K562 (cell line): ENCODE measurements around the gene SLC35G3. TPM values are rescaled to one million over a fixed set of nuclear protein-coding genes. Genes with fewer than 3 reads are reported as not detected.

ENCODE experiments used
- ARID3A ChIP-seq: IDR thresholded peaks from 2 replicates; pipeline ENCODE4 v1.6.1; 2012; ENCODE audit warnings: low read depth, low read length, improper control_type of control experiment, borderline replicate concordance
- BRD9 ChIP-seq: fragments of 450-650 bp; IDR thresholded peaks from 2 replicates; pipeline ENCODE4 v1.6.1; 2018; ENCODE audit warnings: low read depth; ENCODE audit not compliant: partially characterized antibody
- DIDO1 ChIP-seq: fragments of 450-650 bp; IDR thresholded peaks from 2 replicates; pipeline ENCODE4 v1.6.1; 2016; ENCODE audit warnings: low read depth, missing biosample characterization, missing genetic modification characterization
- MXD1 ChIP-seq: fragments of 250-450 bp; sonication (Bioruptor Pico); IDR thresholded peaks from 2 replicates; pipeline ENCODE4 v1.8.0; 2021; ENCODE audit warnings: borderline replicate concordance, mild to moderate bottlenecking, moderate library complexity; ENCODE audit not compliant: poor library complexity, severe bottlenecking
- PHF8 ChIP-seq: fragments of 200-600 bp; sonication (generic); IDR thresholded peaks from 2 replicates; pipeline ENCODE4 v1.6.1; 2012; ENCODE audit warnings: mixed run types, mild to moderate bottlenecking, inconsistent platforms, low read length, moderate library complexity, borderline replicate concordance
- PHTF2 ChIP-seq: fragments of 250-450 bp; sonication (Bioruptor Pico); IDR thresholded peaks from 2 replicates; pipeline ENCODE4 v1.5.0; 2021; ENCODE audit warnings: mild to moderate bottlenecking
- PTBP1 ChIP-seq: fragments of 200-400 bp; formaldehyde crosslinking; IDR thresholded peaks from 2 replicates; pipeline ENCODE4 v1.6.1; 2017; ENCODE audit warnings: low read depth, low read length
- STAT6 ChIP-seq: sonication (generic); formaldehyde crosslinking; IDR thresholded peaks from 2 replicates; pipeline ENCODE4 v1.8.1; 2023; ENCODE audit warnings: mild to moderate bottlenecking, missing genetic modification reagents
- ZNF644 ChIP-seq: fragments of 200-800 bp; sonication (Bioruptor generic); IDR thresholded peaks from 2 replicates; pipeline ENCODE4 v1.6.1; 2016; ENCODE audit warnings: low read depth, missing genetic modification characterization, missing compliant biosample characterization
- polyA plus RNA-seq, 8 experiments: library from polyadenylated mRNA; depleted of rRNA in 4 of 8; stranded (reverse) in 5 of 8; unstranded in 3 of 8; fragments of >200 nt; fragmentation: Nextera tagmentation in 2 of 8; fragmentation: Illumina TruSeq in 1 of 8; extraction: Ambion mirVana in 2 of 8; extraction: Trizol in 1 of 8; gene quantifications; 2 replicates each; pipeline versions ENCODE4 v1.2.1 to v1.2.3, GENCODE V29; 2011 to 2014; ENCODE audit warnings: inconsistent platforms in 1 of 8, missing spikeins in 1 of 8
- total RNA-seq, 7 experiments: library from RNA; depleted of rRNA in 6 of 7; stranded (reverse); fragments of >200 nt in 6 of 7; fragmentation: Illumina TruSeq in 2 of 7; extraction: Trizol in 2 of 7; gene quantifications; 2 replicates each; pipeline versions ENCODE4 v1.2.1 to v1.2.3, GENCODE V29; 2011 to 2021; ENCODE audit warnings: low replicate concordance in 1 of 7
- TF ChIP-seq, protein P1 (sequence below): fragments of 450-650 bp; formaldehyde crosslinking; IDR thresholded peaks from 2 replicates; pipeline ENCODE4 v1.4.0; 2020; ENCODE audit warnings: mild to moderate bottlenecking, moderate library complexity

SLC35G3 gene
- total and polyA plus RNA-seq, 9 of the 15 experiments (the other 6 are each of a cell fraction or from before 2014, with no cell fraction given), result not detected

DNA sequence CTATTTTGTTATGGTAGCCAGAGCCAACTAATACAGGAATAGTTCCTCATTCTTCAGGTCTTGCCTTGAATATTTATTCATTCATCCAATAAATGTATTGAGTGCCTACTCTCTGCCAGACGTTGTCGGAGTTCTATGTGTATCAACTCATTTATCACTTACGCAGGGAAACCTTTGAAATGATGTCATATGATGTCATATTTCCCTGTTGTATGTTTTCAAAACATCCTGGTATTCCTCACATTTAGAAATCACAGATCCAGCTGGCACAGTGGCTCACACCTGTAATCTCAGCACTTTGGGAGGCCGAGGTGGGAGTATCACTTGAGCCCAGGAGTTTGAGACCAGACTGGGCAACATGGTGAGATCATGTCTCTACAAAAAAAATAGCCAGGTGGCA is 49.4 kb downstream of the SLC35G3 start (continued):
- TF ChIP-seq STAT6 (CRISPR knock-in tag) (no peak), DIDO1 (no peak), MXD1 (CRISPR knock-in tag) (no peak), BRD9 (no peak), PTBP1 (no peak), PHF8 (no peak), ARID3A (no peak), PHTF2 (no peak), ZNF644 (no peak)
- TF ChIP-seq, protein P1, sequence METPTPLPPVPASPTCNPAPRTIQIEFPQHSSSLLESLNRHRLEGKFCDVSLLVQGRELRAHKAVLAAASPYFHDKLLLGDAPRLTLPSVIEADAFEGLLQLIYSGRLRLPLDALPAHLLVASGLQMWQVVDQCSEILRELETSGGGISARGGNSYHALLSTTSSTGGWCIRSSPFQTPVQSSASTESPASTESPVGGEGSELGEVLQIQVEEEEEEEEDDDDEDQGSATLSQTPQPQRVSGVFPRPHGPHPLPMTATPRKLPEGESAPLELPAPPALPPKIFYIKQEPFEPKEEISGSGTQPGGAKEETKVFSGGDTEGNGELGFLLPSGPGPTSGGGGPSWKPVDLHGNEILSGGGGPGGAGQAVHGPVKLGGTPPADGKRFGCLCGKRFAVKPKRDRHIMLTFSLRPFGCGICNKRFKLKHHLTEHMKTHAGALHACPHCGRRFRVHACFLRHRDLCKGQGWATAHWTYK (CRISPR knock-in tag), result no peak

Other genes with a start within 250 kb of the SLC35G3 start
Only the 7 nearest of the 11 such genes appear.
- gene RFFL, start 130.7 kb downstream of the SLC35G3 start, total RNA-seq (2014; rRNA removed), result 12.7 and 16.4 TPM in 2 replicates
- gene RFFL, start 130.7 kb downstream of the SLC35G3 start, total RNA-seq (2014; rRNA removed; fragmentation: Illumina TruSeq; extraction: Trizol), result 12.5 and 12.8 TPM in 2 replicates
- 12.4 and 12.5 TPM in 2 replicates for gene RFFL, start 130.7 kb downstream of the SLC35G3 start, total RNA-seq (2015; rRNA removed; fragmentation: Illumina TruSeq; extraction: Trizol)
- gene RFFL, start 130.7 kb downstream of the SLC35G3 start, total RNA-seq (2021), result 18.1 and 19.3 TPM in 2 replicates
- gene RFFL, start 130.7 kb downstream of the SLC35G3 start, polyA plus RNA-seq (2011; rRNA removed), result 11.9 and 15.9 TPM in 2 replicates
- gene RFFL, start 130.7 kb downstream of the SLC35G3 start, polyA plus RNA-seq (2014; fragmentation: Illumina TruSeq; extraction: Trizol), result 13.7 and 13.9 TPM in 2 replicates
- 1 to 10 TPM; 3.4 to 3.7 TPM for gene RFFL, start 130.7 kb downstream of the SLC35G3 start, polyA plus RNA-seq (2014; fragmentation: Nextera tagmentation; extraction: Ambion mirVana)
- 9.2 and 9.6 TPM in 2 replicates for gene RFFL, start 130.7 kb downstream of the SLC35G3 start, polyA plus RNA-seq (2014; rRNA removed)
- 6.3 and 7.6 TPM in 2 replicates for gene RAD51D, start 74.5 kb downstream of the SLC35G3 start, total RNA-seq (2014; rRNA removed)
- 7.4 and 8.7 TPM in 2 replicates for gene RAD51D, start 74.5 kb downstream of the SLC35G3 start, total RNA-seq (2014; rRNA removed; fragmentation: Illumina TruSeq; extraction: Trizol)
- gene RAD51D, start 74.5 kb downstream of the SLC35G3 start, total RNA-seq (2015; rRNA removed; fragmentation: Illumina TruSeq; extraction: Trizol), result 8.7 and 10.3 TPM in 2 replicates
- gene RAD51D, start 74.5 kb downstream of the SLC35G3 start, total RNA-seq (2021), result 16.9 and 19.0 TPM in 2 replicates
- 10.1 and 15.2 TPM in 2 replicates for gene RAD51D, start 74.5 kb downstream of the SLC35G3 start, polyA plus RNA-seq (2011; rRNA removed)
- 8.4 and 11.1 TPM in 2 replicates for gene RAD51D, start 74.5 kb downstream of the SLC35G3 start, polyA plus RNA-seq (2014; fragmentation: Illumina TruSeq; extraction: Trizol)
- 1 to 10 TPM; 2.2 to 2.5 TPM for gene RAD51D, start 74.5 kb downstream of the SLC35G3 start, polyA plus RNA-seq (2014; fragmentation: Nextera tagmentation; extraction: Ambion mirVana)
- gene RAD51D, start 74.5 kb downstream of the SLC35G3 start, polyA plus RNA-seq (2014; rRNA removed), result 10.1 and 15.2 TPM in 2 replicates
- gene FNDC8, start 72.8 kb downstream of the SLC35G3 start, total RNA-seq (2014; rRNA removed), result not detected in 2 replicates
- not detected in 2 replicates for gene FNDC8, start 72.8 kb downstream of the SLC35G3 start, total RNA-seq (2014; rRNA removed; fragmentation: Illumina TruSeq; extraction: Trizol)
- not detected in 2 replicates for gene FNDC8, start 72.8 kb downstream of the SLC35G3 start, total RNA-seq (2015; rRNA removed; fragmentation: Illumina TruSeq; extraction: Trizol)
- gene FNDC8, start 72.8 kb downstream of the SLC35G3 start, total RNA-seq (2021), result not detected in 2 replicates
- not detected in 2 replicates for gene FNDC8, start 72.8 kb downstream of the SLC35G3 start, polyA plus RNA-seq (2011; rRNA removed)
- not detected in 2 replicates for gene FNDC8, start 72.8 kb downstream of the SLC35G3 start, polyA plus RNA-seq (2014; fragmentation: Illumina TruSeq; extraction: Trizol)
- under 1 TPM in 1 of 2 experiments, not detected in 1; 0.04 TPM for gene FNDC8, start 72.8 kb downstream of the SLC35G3 start, polyA plus RNA-seq (2014; fragmentation: Nextera tagmentation; extraction: Ambion mirVana)
- gene FNDC8, start 72.8 kb downstream of the SLC35G3 start, polyA plus RNA-seq (2014; rRNA removed), result not detected in 2 replicates
- gene NLE1, start 52.1 kb downstream of the SLC35G3 start, total RNA-seq (2014; rRNA removed), result 44.9 and 53.4 TPM in 2 replicates
- 18.0 and 24.6 TPM in 2 replicates for gene NLE1, start 52.1 kb downstream of the SLC35G3 start, total RNA-seq (2014; rRNA removed; fragmentation: Illumina TruSeq; extraction: Trizol)
- 28.2 and 30.0 TPM in 2 replicates for gene NLE1, start 52.1 kb downstream of the SLC35G3 start, total RNA-seq (2015; rRNA removed; fragmentation: Illumina TruSeq; extraction: Trizol)
- gene NLE1, start 52.1 kb downstream of the SLC35G3 start, total RNA-seq (2021), result 63.2 and 69.0 TPM in 2 replicates
- 21.2 and 26.5 TPM in 2 replicates for gene NLE1, start 52.1 kb downstream of the SLC35G3 start, polyA plus RNA-seq (2011; rRNA removed)
- gene NLE1, start 52.1 kb downstream of the SLC35G3 start, polyA plus RNA-seq (2014; fragmentation: Illumina TruSeq; extraction: Trizol), result 29.4 and 45.9 TPM in 2 replicates
- gene NLE1, start 52.1 kb downstream of the SLC35G3 start, polyA plus RNA-seq (2014; fragmentation: Nextera tagmentation; extraction: Ambion mirVana), result 1 to 10 TPM; 3.8 to 7.0 TPM
- 36.0 and 41.0 TPM in 2 replicates for gene NLE1, start 52.1 kb downstream of the SLC35G3 start, polyA plus RNA-seq (2014; rRNA removed)
- gene UNC45B, start 46.6 kb downstream of the SLC35G3 start, total RNA-seq (2014; rRNA removed), result not detected in 2 replicates
- not detected in 2 replicates for gene UNC45B, start 46.6 kb downstream of the SLC35G3 start, total RNA-seq (2014; rRNA removed; fragmentation: Illumina TruSeq; extraction: Trizol)
- gene UNC45B, start 46.6 kb downstream of the SLC35G3 start, total RNA-seq (2015; rRNA removed; fragmentation: Illumina TruSeq; extraction: Trizol), result not detected in 2 replicates
- not detected in 2 replicates for gene UNC45B, start 46.6 kb downstream of the SLC35G3 start, total RNA-seq (2021)
- gene UNC45B, start 46.6 kb downstream of the SLC35G3 start, polyA plus RNA-seq (2011; rRNA removed), result not detected in 2 replicates
- gene UNC45B, start 46.6 kb downstream of the SLC35G3 start, polyA plus RNA-seq (2014; fragmentation: Illumina TruSeq; extraction: Trizol), result not detected in 2 replicates
- not detected for gene UNC45B, start 46.6 kb downstream of the SLC35G3 start, polyA plus RNA-seq (2014; fragmentation: Nextera tagmentation; extraction: Ambion mirVana)
- not detected in 2 replicates for gene UNC45B, start 46.6 kb downstream of the SLC35G3 start, polyA plus RNA-seq (2014; rRNA removed)
- gene SLFN5, start 48.7 kb upstream of the SLC35G3 start, total RNA-seq (2014; rRNA removed), result under 0.01 and 0.08 TPM in 2 replicates
- gene SLFN5, start 48.7 kb upstream of the SLC35G3 start, total RNA-seq (2014; rRNA removed; fragmentation: Illumina TruSeq; extraction: Trizol), result 0.06 and 0.07 TPM in 2 replicates
- gene SLFN5, start 48.7 kb upstream of the SLC35G3 start, total RNA-seq (2015; rRNA removed; fragmentation: Illumina TruSeq; extraction: Trizol), result 0.11 TPM in 2 replicates
- gene SLFN5, start 48.7 kb upstream of the SLC35G3 start, total RNA-seq (2021), result 0.18 and 0.20 TPM in 2 replicates
- 0.01 TPM in 1 of 2 replicates, not detected in the other for gene SLFN5, start 48.7 kb upstream of the SLC35G3 start, polyA plus RNA-seq (2011; rRNA removed)
- gene SLFN5, start 48.7 kb upstream of the SLC35G3 start, polyA plus RNA-seq (2014; fragmentation: Illumina TruSeq; extraction: Trizol), result 0.01 and 0.11 TPM in 2 replicates
- gene SLFN5, start 48.7 kb upstream of the SLC35G3 start, polyA plus RNA-seq (2014; fragmentation: Nextera tagmentation; extraction: Ambion mirVana), result under 1 TPM in 1 of 2 experiments, not detected in 1; 0.10 TPM
- gene SLFN5, start 48.7 kb upstream of the SLC35G3 start, polyA plus RNA-seq (2014; rRNA removed), result 0.01 TPM in 2 replicates
- not detected in 2 replicates for gene SLFN11, start 179.2 kb upstream of the SLC35G3 start, total RNA-seq (2014; rRNA removed)
- gene SLFN11, start 179.2 kb upstream of the SLC35G3 start, total RNA-seq (2014; rRNA removed; fragmentation: Illumina TruSeq; extraction: Trizol), result not detected in 2 replicates
- not detected in 2 replicates for gene SLFN11, start 179.2 kb upstream of the SLC35G3 start, total RNA-seq (2015; rRNA removed; fragmentation: Illumina TruSeq; extraction: Trizol)
- gene SLFN11, start 179.2 kb upstream of the SLC35G3 start, total RNA-seq (2021), result 0.04 and 0.20 TPM in 2 replicates
- gene SLFN11, start 179.2 kb upstream of the SLC35G3 start, polyA plus RNA-seq (2011; rRNA removed), result 0.05 and 0.21 TPM in 2 replicates
- not detected in 2 replicates for gene SLFN11, start 179.2 kb upstream of the SLC35G3 start, polyA plus RNA-seq (2014; fragmentation: Illumina TruSeq; extraction: Trizol)
- not detected for gene SLFN11, start 179.2 kb upstream of the SLC35G3 start, polyA plus RNA-seq (2014; fragmentation: Nextera tagmentation; extraction: Ambion mirVana)
- gene SLFN11, start 179.2 kb upstream of the SLC35G3 start, polyA plus RNA-seq (2014; rRNA removed), result not detected in 2 replicates